AG04449 (cell line): ENCODE measurements around the gene UCHL5.
"Not testable (repeated sequence)": the region's sequence is repeated elsewhere in the genome, so short reads cannot be mapped to it uniquely, and the experiment has no call there.

Source experiments
- CTCF ChIA-PET: fragments of 350-600 bp; formaldehyde crosslinking; extraction: SDS; loops from one replicate; lab custom pipeline; 2021; ENCODE audit warnings: antibody characterized with exemption; lab: Yijun Ruan, JAX
- POLR2A ChIA-PET: fragments of 400-600, 350-600 bp; formaldehyde crosslinking; extraction: SDS; loops from one replicate; lab custom pipeline; 2020; ENCODE audit warnings: antibody characterized with exemption, inconsistent platforms; lab: Yijun Ruan, JAX
- DNase-seq: peaks from one replicate; pipeline ENCODE4 v3.0.0-alpha.2; 2010; ENCODE audit warnings: low read depth, low spot score
- H3K4me3 ChIP-seq: 2 replicates; pipeline ENCODE4 v1.5.1; 2011; ENCODE audit warnings: low read depth, mild to moderate bottlenecking, control low read depth, low read length
- TF ChIP-seq, protein P1 (sequence below): IDR thresholded peaks from one replicate; pipeline ENCODE4 v1.5.1; 2011; ENCODE audit warnings: mild to moderate bottlenecking, moderate library complexity, low read length, control low read depth, inconsistent platforms; ENCODE audit not compliant: insufficient read depth; ENCODE audit errors: missing control alignments

The UCHL5 gene

DNA sequence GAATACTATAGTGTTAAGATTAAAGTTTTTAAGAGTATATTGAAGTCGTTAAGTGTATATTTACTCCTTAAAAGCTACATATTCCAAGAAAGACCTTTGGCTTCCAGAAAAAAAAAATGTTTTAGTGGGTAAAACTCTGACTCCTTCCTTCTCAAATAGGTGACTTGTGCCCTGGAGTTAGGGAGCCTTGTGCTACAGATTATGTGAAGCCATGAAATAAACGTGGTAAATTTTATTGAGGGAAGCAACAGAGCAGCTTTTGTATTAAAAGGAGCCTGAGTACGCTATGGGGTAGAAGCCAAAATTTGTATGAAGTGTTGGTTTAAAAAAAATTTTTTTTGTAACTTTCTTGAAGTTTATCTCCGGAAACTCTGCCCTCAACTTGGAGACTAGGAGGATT, 1.2 kb upstream of the UCHL5 start:
- POLR2A ChIA-PET: no interaction called here
- DNase-seq: no peak
- CTCF ChIA-PET: no interaction called here
- peak overlapping the region; percentile 93 for H3K4me3 ChIP-seq
- TF ChIP-seq, protein P1, sequence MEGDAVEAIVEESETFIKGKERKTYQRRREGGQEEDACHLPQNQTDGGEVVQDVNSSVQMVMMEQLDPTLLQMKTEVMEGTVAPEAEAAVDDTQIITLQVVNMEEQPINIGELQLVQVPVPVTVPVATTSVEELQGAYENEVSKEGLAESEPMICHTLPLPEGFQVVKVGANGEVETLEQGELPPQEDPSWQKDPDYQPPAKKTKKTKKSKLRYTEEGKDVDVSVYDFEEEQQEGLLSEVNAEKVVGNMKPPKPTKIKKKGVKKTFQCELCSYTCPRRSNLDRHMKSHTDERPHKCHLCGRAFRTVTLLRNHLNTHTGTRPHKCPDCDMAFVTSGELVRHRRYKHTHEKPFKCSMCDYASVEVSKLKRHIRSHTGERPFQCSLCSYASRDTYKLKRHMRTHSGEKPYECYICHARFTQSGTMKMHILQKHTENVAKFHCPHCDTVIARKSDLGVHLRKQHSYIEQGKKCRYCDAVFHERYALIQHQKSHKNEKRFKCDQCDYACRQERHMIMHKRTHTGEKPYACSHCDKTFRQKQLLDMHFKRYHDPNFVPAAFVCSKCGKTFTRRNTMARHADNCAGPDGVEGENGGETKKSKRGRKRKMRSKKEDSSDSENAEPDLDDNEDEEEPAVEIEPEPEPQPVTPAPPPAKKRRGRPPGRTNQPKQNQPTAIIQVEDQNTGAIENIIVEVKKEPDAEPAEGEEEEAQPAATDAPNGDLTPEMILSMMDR: no peak

DNA sequence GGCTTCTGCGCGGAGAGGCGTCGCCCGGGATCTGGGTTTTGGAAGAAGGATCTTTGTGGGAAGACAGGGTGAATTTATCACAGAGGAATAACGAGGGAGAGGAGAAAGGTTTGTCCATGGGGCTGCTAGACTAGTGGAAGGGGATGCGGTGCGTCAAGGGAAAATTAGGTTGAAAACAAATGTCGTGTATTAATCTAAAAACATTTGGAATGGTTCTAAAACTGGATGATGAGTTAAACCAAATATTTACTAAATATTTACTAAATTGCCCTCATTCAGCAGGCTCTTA, 899 bp upstream of the UCHL5 start:
- H3K4me3 ChIP-seq: peak overlapping the region; percentile 93
- ChIA-PET POLR2A (no interaction called here), CTCF (no interaction called here)
- TF ChIP-seq, protein P1: no peak
- DNase-seq: no peak

DNA sequence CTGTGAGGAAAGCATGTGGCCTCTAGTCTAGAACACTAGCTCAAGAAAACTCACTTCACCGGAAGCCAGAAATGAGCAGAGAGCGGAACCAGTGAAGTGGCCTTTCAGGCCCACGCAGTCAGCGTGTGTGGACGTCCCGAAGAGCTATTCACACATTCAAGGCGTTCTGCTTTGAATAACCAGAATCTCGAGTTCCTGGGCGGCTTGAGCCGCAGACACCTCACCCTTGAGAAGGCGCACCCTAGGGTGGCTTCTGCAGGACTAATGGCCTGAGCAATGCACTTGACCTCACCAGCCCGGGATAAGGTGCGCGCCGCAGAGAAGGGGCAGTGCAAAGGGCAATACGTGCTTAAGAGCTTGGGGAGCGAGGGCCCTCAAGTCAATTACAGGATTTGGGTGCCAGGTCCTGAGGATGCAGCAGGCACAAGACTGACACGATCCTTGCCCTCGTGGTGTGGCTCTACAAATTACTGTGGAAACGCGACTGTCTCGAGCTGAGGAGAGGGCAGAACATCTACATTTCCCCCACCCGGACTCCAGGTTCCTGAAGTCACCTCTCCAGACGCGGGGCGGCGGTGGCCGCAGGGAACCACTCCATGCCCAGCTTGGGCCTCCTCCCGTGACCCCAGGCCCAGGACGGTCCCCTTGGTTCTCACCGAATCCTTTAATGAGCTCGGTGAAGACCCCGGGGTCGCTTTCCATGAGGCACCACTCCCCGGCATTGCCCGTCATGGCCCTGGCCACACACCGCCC, 455 bp downstream of the UCHL5 start:
- TF ChIP-seq, protein P1: no peak
- ChIA-PET POLR2A (interaction anchor here (1.0 to 1.2 kb wide), 2 partner anchors 46 to 64 kb away, joined by 3 to 10 read pairs; partner anchors contain the start of gene GLRX2), CTCF (interaction anchor here (1.2 to 1.6 kb wide), 4 partner anchors 10 to 252 kb away, joined by 3 to 5 read pairs (median 4); no protein-coding TSS in a partner anchor)

DNA sequence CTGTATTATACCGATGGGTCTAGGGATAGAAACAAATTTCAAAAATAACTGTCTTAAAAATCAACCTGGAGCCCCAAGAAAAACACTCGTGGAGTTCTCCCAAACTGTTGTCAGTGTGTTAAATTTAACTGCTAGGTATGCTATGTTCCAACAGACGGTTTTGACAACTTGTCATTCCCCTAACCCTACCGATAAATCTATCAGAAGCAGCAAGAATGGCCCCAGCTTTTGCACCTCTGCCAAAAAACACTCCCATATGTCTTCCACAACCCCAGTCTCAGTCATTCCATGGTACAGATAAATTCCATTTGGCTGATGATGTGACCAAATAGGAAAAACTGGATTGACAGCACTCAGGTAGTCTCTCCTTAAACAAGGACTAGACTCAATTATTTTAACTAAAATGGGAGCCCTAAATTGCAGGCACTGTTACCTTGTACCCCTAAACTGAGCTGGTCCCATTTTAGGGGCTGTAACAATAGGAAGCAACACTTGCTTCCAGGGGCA, 4.9 kb downstream of the UCHL5 start:
- DNase-seq: no peak
- CTCF ChIA-PET: interaction anchor here (1.1 kb wide), 1 partner anchor 24 kb away, joined by 3 read pairs; no protein-coding TSS in a partner anchor
- TF ChIP-seq, protein P1: no peak
- POLR2A ChIA-PET: no interaction called here
- H3K4me3 ChIP-seq: no peak overlapping the region

More for the DNA sequence above, 455 bp downstream of the UCHL5 start:
- H3K4me3 ChIP-seq: peak overlapping the region; percentile 93
- DNase-seq: no peak

DNA sequence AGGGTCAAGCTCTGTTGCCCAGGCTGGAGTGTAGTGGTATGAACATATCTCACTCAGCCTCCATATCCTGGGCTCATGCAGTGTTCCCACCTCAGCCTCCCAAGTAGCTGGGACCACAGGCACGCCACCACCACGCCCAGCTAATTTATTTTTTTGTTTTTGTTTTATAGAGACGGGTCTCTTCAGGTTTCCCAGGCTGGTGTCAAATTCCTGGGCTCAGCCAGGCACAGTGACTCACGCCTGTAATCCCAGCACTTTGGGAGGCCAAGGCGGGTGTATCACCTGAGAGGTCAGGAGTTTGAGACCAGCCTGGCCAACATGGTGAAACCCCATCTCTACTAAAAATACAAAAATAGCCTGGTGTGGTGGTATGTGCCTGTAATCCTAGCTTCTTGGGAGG, 10.2 kb downstream of the UCHL5 start:
- H3K4me3 ChIP-seq, POLR2A ChIA-PET: not testable (repeated sequence)
- CTCF ChIA-PET: interaction anchor here (1.2 to 1.3 kb wide), 3 partner anchors 10 to 17 kb away, joined by 3 to 5 read pairs (median 3); partner anchors contain the start of genes RO60 and UCHL5

DNA sequence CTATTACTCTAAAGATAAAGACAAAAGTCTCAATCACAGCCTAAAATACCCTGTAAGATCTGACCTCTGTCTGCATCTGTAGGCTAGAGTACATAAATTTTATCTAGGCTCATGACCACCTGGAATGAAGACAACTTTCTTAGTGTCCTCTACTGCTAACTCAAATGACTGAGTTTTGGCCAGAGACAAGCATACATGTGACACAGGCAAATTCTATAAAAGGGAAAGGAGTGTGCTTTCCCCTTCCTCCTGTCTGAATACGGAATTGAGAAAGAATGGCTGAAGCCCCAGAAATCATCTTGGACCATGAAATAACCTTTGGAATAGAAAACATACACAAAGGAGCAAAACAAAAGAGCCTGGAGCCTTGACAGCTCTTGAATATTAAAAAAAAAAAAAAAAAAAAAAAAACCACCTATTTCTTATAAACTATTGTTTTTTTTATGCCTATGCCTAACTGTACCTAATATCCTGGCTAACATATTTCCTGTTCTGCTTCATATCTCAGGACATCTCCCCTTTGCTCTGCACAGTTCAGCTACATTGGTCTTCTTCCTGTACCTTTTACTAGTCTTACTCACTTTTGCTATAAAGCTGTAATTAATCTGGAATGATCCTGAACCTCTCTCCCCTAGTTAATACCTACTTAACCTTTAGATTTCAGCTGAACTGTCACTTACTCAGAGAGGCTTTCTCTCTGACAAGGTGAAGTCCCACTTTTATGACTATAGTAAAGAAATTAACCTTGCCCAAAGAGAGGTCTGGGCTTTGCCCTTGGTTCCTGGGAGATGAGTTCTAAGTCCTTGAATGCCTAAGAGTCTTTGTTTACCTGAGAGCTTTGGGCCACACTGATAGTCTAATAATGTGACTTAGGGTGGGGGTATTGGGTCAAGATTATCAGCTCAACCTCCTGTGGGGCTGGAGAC, 16.1 kb downstream of the UCHL5 start:
- POLR2A ChIA-PET: no interaction called here

More for the DNA sequence above, 10.2 kb downstream of the UCHL5 start:
- DNase-seq: not testable (repeated sequence)

More for the DNA sequence above, 16.1 kb downstream of the UCHL5 start:
- CTCF ChIA-PET: interaction anchor here (0.8 to 1.0 kb wide), 2 partner anchors 24 to 569 kb away, joined by 3 read pairs; no protein-coding TSS in a partner anchor
- H3K4me3 ChIP-seq: no peak overlapping the region
- TF ChIP-seq, protein P1: no peak
- no peak for DNase-seq
